Sigmoid colon (tissue), 7 donors: ENCODE data around the gene USB1. TPM values are rescaled to one million over a fixed set of nuclear protein-coding genes. Genes with fewer than 3 reads are reported as not detected.

Experiments
- DNase-seq: peaks from one replicate; pipeline ENCODE4 v3.0.0-alpha.2; 2019
- H3K27ac ChIP-seq, 4 donors: fragments of 200-600 bp; sonication (generic); one replicate each; pipeline ENCODE4 v1.5.1; 2016 to 2019; ENCODE audit warnings: mild to moderate bottlenecking in 1 of 4
- H3K27me3 ChIP-seq, 3 donors: fragments of 200-600 bp; sonication (generic); one replicate each; pipeline ENCODE4 v1.5.1; 2019; ENCODE audit warnings: mild to moderate bottlenecking in 1 of 3
- H3K36me3 ChIP-seq, 4 donors: fragments of 200-600 bp; sonication (generic); one replicate each; pipeline ENCODE4 v1.5.1; 2016 to 2019
- H3K4me1 ChIP-seq, 4 donors: fragments of 200-600 bp; sonication (generic); one replicate each; pipeline ENCODE4 v1.5.1; 2017 to 2019
- H3K4me3 ChIP-seq, 4 donors: fragments of 200-600 bp; sonication (generic); one replicate each; pipeline ENCODE4 v1.5.1; 2017 to 2019; ENCODE audit warnings: mild to moderate bottlenecking in 2 of 4, moderate library complexity in 1 of 4
- H3K9me3 ChIP-seq, 4 donors: fragments of 200-600 bp in 3 of 4; sonication (generic) in 3 of 4; one replicate each; pipeline versions ENCODE4 v1.5.1 to v1.6.1; 2013 to 2019
- CTCF ChIP-seq, 4 experiments: fragments of 450-650 bp in 3 of 4; fragments of 200-600 bp in 1 of 4; IDR thresholded peaks; one replicate each; pipeline ENCODE4 v1.5.1; 2016 to 2019; ENCODE audit warnings: antibody characterized with exemption in 4 of 4, mild to moderate bottlenecking in 3 of 4, moderate library complexity in 2 of 4
- EP300 ChIP-seq, 4 donors: sonication (generic); formaldehyde crosslinking; IDR thresholded peaks; one replicate each; pipeline ENCODE4 v1.6.1; 2017; ENCODE audit warnings: antibody characterized with exemption in 4 of 4
- POLR2A ChIP-seq, 2 donors: fragments of 450-650 bp; IDR thresholded peaks; one replicate each; pipeline ENCODE4 v1.6.1; 2016; ENCODE audit warnings: antibody characterized with exemption in 2 of 2, mild to moderate bottlenecking in 2 of 2, moderate library complexity in 2 of 2
- POLR2AphosphoS5 ChIP-seq, 4 donors: sonication (generic); formaldehyde crosslinking; IDR thresholded peaks; one replicate each; pipeline ENCODE4 v1.6.1; 2017; ENCODE audit warnings: antibody characterized with exemption in 4 of 4
- WGBS, 2 donors: extraction: QIAGEN DNeasy Blood & Tissue Kit; methylation state at CpG; one replicate each; pipeline ENCODE4 v1.1.7; 2013; 5-methylcytosine and 5-hydroxymethylcytosine counted together
- intact Hi-C: fragments of 100-400 bp; cut with DNase I; formaldehyde crosslinking; loops from one replicate; pipeline ENCODE4 v1.15.1; 2023
- polyA plus RNA-seq, 3 donors: library from polyadenylated mRNA; stranded (reverse); fragments of 200-250 nt; gene quantifications; one replicate each; pipeline ENCODE4 v1.2.3, GENCODE V29; 2013
- total RNA-seq, 4 donors: library from RNA; depleted of rRNA; stranded (reverse); fragments of >200 nt; gene quantifications; one replicate each; pipeline ENCODE4 v1.1.0, GENCODE V29; 2016
- donor health status: healthy with polysubstance abuse.
- donor health status: Bipolar disorder and iron deficiency.
- donor health status: healthy.

Gene USB1
- total and polyA plus RNA-seq, 7 donors, result 19.9 to 44.9 (median 36.6) TPM

GRCh38 chr16:57998486-57998885 lies 2.7 kb upstream of the USB1 start:
- WGBS, 2 donors, result 59 to 68% methylated on average over 8 of the region's 8 CpGs
- TF ChIP-seq CTCF (IDR thresholded peaks at IDR 0.05), result no peak
- TF ChIP-seq EP300 (IDR thresholded peaks at IDR 0.05), result no peak
- TF ChIP-seq POLR2A (IDR thresholded peaks at IDR 0.05), result no peak
- TF ChIP-seq POLR2AphosphoS5 (IDR thresholded peaks at IDR 0.05), result no peak
- Histone ChIP-seq H3K27me3 (no peaks in the 10 kb centered on the region), H3K36me3 (peaks cover 7 to 54% (median 29%) of the 10 kb centered on the region in 4 donors), H3K4me1 (peaks cover 0 to 53% (median 28%) of the 10 kb centered on the region in 4 donors), H3K9me3 (no peaks in the 10 kb centered on the region), H3K4me3 (no peak overlapping the region), H3K27ac (peak overlapping the region in 1 of 4 donors; percentile 11)
- DNase-seq, result no peak
- intact Hi-C loops, result no loop called here

- Histone ChIP-seq H3K4me3 (peak overlapping the region in 1 of 4 donors; percentile 74), H3K4me1 (peaks cover 0 to 53% (median 28%) of the 10 kb centered on the region in 4 donors), H3K27ac (peak overlapping the region; percentile 19 to 98 (median 96)), H3K36me3 (peaks cover 7 to 54% (median 28%) of the 10 kb centered on the region in 4 donors), H3K27me3 (no peaks in the 10 kb centered on the region), H3K9me3 (no peaks in the 10 kb centered on the region)
- WGBS, 2 donors, result 85% methylated on average over 3 of the region's 3 CpGs
- no peak for DNase-seq
- intact Hi-C loops, result no loop called here
- no peak for TF ChIP-seq POLR2AphosphoS5 (IDR thresholded peaks at IDR 0.05)
- no peak for TF ChIP-seq POLR2A (IDR thresholded peaks at IDR 0.05)
- no peak for TF ChIP-seq EP300 (IDR thresholded peaks at IDR 0.05)
- no peak for TF ChIP-seq CTCF (IDR thresholded peaks at IDR 0.05)
These were observed 2.2 kb upstream of the USB1 start for GRCh38 chr16:57998992-57999365.

GRCh38 chr16:57999366-57999970 lies 1.7 kb upstream of the USB1 start:
- Histone ChIP-seq H3K27ac (peak overlapping the region; percentile 93 to 98 (median 96)), H3K36me3 (peaks cover 7 to 54% (median 23%) of the 10 kb centered on the region in 4 donors), H3K4me3 (peak overlapping the region; percentile 48 to 91 (median 82)), H3K4me1 (peaks cover 0 to 51% (median 28%) of the 10 kb centered on the region in 4 donors), H3K9me3 (no peaks in the 10 kb centered on the region), H3K27me3 (no peaks in the 10 kb centered on the region)
- WGBS, 2 donors, result 15 to 22% methylated on average over 6 of the region's 6 CpGs
- TF ChIP-seq POLR2AphosphoS5 (IDR thresholded peaks at IDR 0.05) (no peak), POLR2A (IDR thresholded peaks at IDR 0.05) (no peak), CTCF (IDR thresholded peaks at IDR 0.05) (no peak), EP300 (IDR thresholded peaks at IDR 0.05) (no peak)
- no peak for DNase-seq
- intact Hi-C loops, result no loop called here

GRCh38 chr16:57999971-58000705 lies 1.1 kb upstream of the USB1 start, which contains the start of gene ZNF319:
Gene ZNF319 (minus strand): TSS chr16:58000672. CDS start chr16:57998265, 2,407 bp downstream.
- intact Hi-C loops, result loop anchor here (2.0 to 10.0 kb wide), 5 partner anchors 101 to 545 kb away; partner anchors contain the start of genes CCDC102A, KATNB1 and KIFC3
- peak within 1 kb of the TSS; percentile 48 to 91 (median 82) for H3K4me3 ChIP-seq
- no peaks in the 10 kb centered on the region for H3K27me3 ChIP-seq
- H3K36me3 ChIP-seq, result peaks cover 7 to 49% (median 22%) of the 10 kb centered on the region in 4 donors
- TF ChIP-seq CTCF (IDR thresholded peaks at IDR 0.05), result no peak
- peak in 1 of 4 donors; percentile 6 for TF ChIP-seq POLR2AphosphoS5 (IDR thresholded peaks at IDR 0.05)
- H3K4me1 ChIP-seq, result peaks cover 0 to 51% (median 32%) of the 10 kb centered on the region in 4 donors
- DNase-seq, result no peak
- no peaks in the 10 kb centered on the region for H3K9me3 ChIP-seq
- 0 to 1% methylated on average over 95 of the region's 95 CpGs for WGBS, 2 donors
- H3K27ac ChIP-seq, result peak within 1 kb of the TSS; percentile 93 to 98 (median 96)
